ENCODE measurements around the gene MRPL39.
"Not testable (repeated sequence)": the region's sequence is repeated elsewhere in the genome, so short reads cannot be mapped to it uniquely, and the experiment has no call there.

MRPL39 gene

GRCh38 chr21:25607151-25608043 is at the start of gene MRPL39:
Gene MRPL39, minus strand, starts transcription at chr21:25607481. Its CDS starts 6 bp downstream, at chr21:25607475.
- peak; percentile 61 to 73 for DNase-seq (ENCODE audit: low read depth in 2 of 2)

- no peak for DNase-seq (ENCODE audit: low read depth in 2 of 2)
These were observed 49.1 kb upstream of the MRPL39 start for GRCh38 chr21:25656412-25656811.

- DNase-seq (ENCODE audit: low read depth in 2 of 2), result no peak
These were observed 41.9 kb upstream of the MRPL39 start for GRCh38 chr21:25649146-25649545.

GRCh38 chr21:25647647-25648046 is 40.4 kb upstream of the MRPL39 start:
- DNase-seq (ENCODE audit: low read depth in 2 of 2), result no peak

- no peak for DNase-seq (ENCODE audit: low read depth in 2 of 2)
These were observed 39.2 kb upstream of the MRPL39 start for GRCh38 chr21:25646474-25646873.

GRCh38 chr21:25643486-25643885 is 36.2 kb upstream of the MRPL39 start:
- no peak for DNase-seq (ENCODE audit: low read depth in 2 of 2)

- DNase-seq (ENCODE audit: low read depth in 2 of 2), result no peak
These were observed 33.6 kb upstream of the MRPL39 start for GRCh38 chr21:25640943-25641292.

GRCh38 chr21:25640202-25640942 is 33.1 kb upstream of the MRPL39 start:
- DNase-seq (ENCODE audit: low read depth in 2 of 2), result no peak

- peak in 1 of 2 donors; percentile 6 for DNase-seq (ENCODE audit: low read depth in 2 of 2)
These were observed 32.4 kb upstream of the MRPL39 start for GRCh38 chr21:25639551-25640201.

GRCh38 chr21:25638660-25639550 is 31.6 kb upstream of the MRPL39 start, which contains the start of gene JAM2:
Gene JAM2, plus strand, starts transcription at chr21:25639258. Its CDS starts 564 bp downstream, at chr21:25639822.
- peak in 1 of 2 donors; percentile 4 for DNase-seq (ENCODE audit: low read depth in 2 of 2)

GRCh38 chr21:25637851-25638659 is 30.8 kb upstream of the MRPL39 start:
- no peak for DNase-seq (ENCODE audit: low read depth in 2 of 2)

GRCh38 chr21:25636727-25637126 is 29.4 kb upstream of the MRPL39 start:
- DNase-seq (ENCODE audit: low read depth in 2 of 2), result no peak

- no peak for DNase-seq (ENCODE audit: low read depth in 2 of 2)
These were observed 28.0 kb upstream of the MRPL39 start for GRCh38 chr21:25635310-25635709.

- DNase-seq (ENCODE audit: low read depth in 2 of 2), result no peak
These were observed 25.0 kb upstream of the MRPL39 start for GRCh38 chr21:25632296-25632695.

- DNase-seq (ENCODE audit: low read depth in 2 of 2), result no peak
These were observed 19.5 kb upstream of the MRPL39 start for GRCh38 chr21:25626757-25627156.

GRCh38 chr21:25625776-25626555 is 18.7 kb upstream of the MRPL39 start:
- not testable (repeated sequence) for DNase-seq (ENCODE audit: low read depth in 2 of 2)

- DNase-seq (ENCODE audit: low read depth in 2 of 2), result no peak
These were observed 17.8 kb upstream of the MRPL39 start for GRCh38 chr21:25625036-25625435.

GRCh38 chr21:25624511-25624910 is 17.2 kb upstream of the MRPL39 start:
- DNase-seq (ENCODE audit: low read depth in 2 of 2), result no peak

- no peak for DNase-seq (ENCODE audit: low read depth in 2 of 2)
These were observed 11.9 kb upstream of the MRPL39 start for GRCh38 chr21:25619198-25619597.

- no peak for DNase-seq (ENCODE audit: low read depth in 2 of 2)
These were observed 8.6 kb upstream of the MRPL39 start for GRCh38 chr21:25615880-25616279.
